ENCODE results near the gene ACR. TPM values are rescaled to one million over a fixed set of nuclear protein-coding genes. Genes with fewer than 3 reads are reported as not detected.

ACR gene
- total RNA-seq (under 1 TPM; 0.09 to 0.17 TPM), polyA plus RNA-seq (under 1 TPM; 0.07 to 0.14 TPM)

GRCh38 chr22:50737728-50738648 lies at the start of gene ACR:
ACR (plus strand) TSS chr22:50738204; CDS start chr22:50738236, 32 bp downstream.
- no peaks in the 10 kb centered on the region for H3K36me3 ChIP-seq (ENCODE audit: control insufficient read depth in 4 of 4, insufficient read depth in 3 of 4, low read depth in 1 of 4, low read length in 3 of 4)
- 86% methylated on average over 13 of the region's 13 CpGs for WGBS
- TF ChIP-seq FOXA2 (IDR thresholded peaks at IDR 0.05) (no peak), CTCF (IDR thresholded peaks at IDR 0.05; ENCODE audit: low read depth, low read length, missing input control) (no peak), HNF4G (IDR thresholded peaks at IDR 0.05) (no peak), MAX (IDR thresholded peaks at IDR 0.05) (no peak), ZBTB33 (IDR thresholded peaks at IDR 0.05) (no peak), TAF1 (conservative IDR thresholded peaks at IDR 0.05) (no peak), ATF3 (IDR thresholded peaks at IDR 0.05) (no peak), REST (IDR thresholded peaks at IDR 0.05) (no peak), FOXA1 (IDR thresholded peaks at IDR 0.05) (no peak), JUND (IDR thresholded peaks at IDR 0.05) (no peak), GABPA (IDR thresholded peaks at IDR 0.05 in 1 of 2, conservative IDR thresholded peaks at IDR 0.05 in 1 of 2) (no peak), RXRA (IDR thresholded peaks at IDR 0.05) (no peak), NR2F2 (IDR thresholded peaks at IDR 0.05) (no peak), RAD21 (IDR thresholded peaks at IDR 0.05) (no peak)
- H3K9ac ChIP-seq (ENCODE audit: low read depth in 1 of 2, low read length in 2 of 2): no peak within 1 kb of the TSS
- no peaks in the 10 kb centered on the region for H3K4me1 ChIP-seq (ENCODE audit: control insufficient read depth in 4 of 4, insufficient read depth in 4 of 4, low read length in 3 of 4)
- DNase-seq (ENCODE audit: low spot score): no peak
- no peak within 1 kb of the TSS for H3K27ac ChIP-seq (ENCODE audit: low read depth in 1 of 2, low read length in 2 of 2)
- H3K27me3 ChIP-seq (ENCODE audit: control insufficient read depth in 4 of 4, insufficient read depth in 4 of 4, low read length in 3 of 4): no peaks in the 10 kb centered on the region
- no peaks in the 10 kb centered on the region for H3K9me3 ChIP-seq (ENCODE audit: control insufficient read depth in 4 of 4, low read length in 3 of 4)
- no peak within 1 kb of the TSS for H3K4me3 ChIP-seq (ENCODE audit: low read depth in 1 of 3, low read length in 3 of 3)

Measured in liver (tissue), 9 donors.